Mesodermal cell (in vitro differentiated cells): ENCODE measurements around the gene CFAP97.

Experiments used
- H3K27ac ChIP-seq: 2 replicates; pipeline ENCODE4 v1.7.0; 2013; ENCODE audit warnings: mild to moderate bottlenecking, low read depth, low read length, moderate library complexity; ENCODE audit not compliant: severe bottlenecking
- H3K36me3 ChIP-seq: 2 replicates; pipeline ENCODE4 v1.7.1; 2013; ENCODE audit warnings: mild to moderate bottlenecking, low read length, moderate library complexity; ENCODE audit not compliant: control insufficient read depth, insufficient read depth
- H3K4me1 ChIP-seq: one replicate; pipeline ENCODE4 v1.7.1; 2013; ENCODE audit warnings: mild to moderate bottlenecking, low read length; ENCODE audit not compliant: insufficient read depth, control insufficient read depth, poor library complexity, severe bottlenecking
- H3K4me3 ChIP-seq: 2 replicates; pipeline ENCODE4 v1.7.0; 2013; ENCODE audit warnings: low read length, control low read depth, mild to moderate bottlenecking; ENCODE audit not compliant: insufficient read depth, poor library complexity, severe bottlenecking; ENCODE audit errors: extremely low read depth
- H3K9me3 ChIP-seq: 2 replicates; pipeline ENCODE4 v1.7.1; 2013; ENCODE audit warnings: mild to moderate bottlenecking, low read length, moderate library complexity; ENCODE audit not compliant: control insufficient read depth
- WGBS, 2 experiments: methylation state at CpG; one replicate each; pipeline ENCODE4 v1.1.5; 2013; ENCODE audit warnings: missing lambda C conversion rate in 2 of 2; ENCODE audit not compliant: insufficient coverage in 2 of 2; 5-methylcytosine and 5-hydroxymethylcytosine counted together

The CFAP97 gene

DNA sequence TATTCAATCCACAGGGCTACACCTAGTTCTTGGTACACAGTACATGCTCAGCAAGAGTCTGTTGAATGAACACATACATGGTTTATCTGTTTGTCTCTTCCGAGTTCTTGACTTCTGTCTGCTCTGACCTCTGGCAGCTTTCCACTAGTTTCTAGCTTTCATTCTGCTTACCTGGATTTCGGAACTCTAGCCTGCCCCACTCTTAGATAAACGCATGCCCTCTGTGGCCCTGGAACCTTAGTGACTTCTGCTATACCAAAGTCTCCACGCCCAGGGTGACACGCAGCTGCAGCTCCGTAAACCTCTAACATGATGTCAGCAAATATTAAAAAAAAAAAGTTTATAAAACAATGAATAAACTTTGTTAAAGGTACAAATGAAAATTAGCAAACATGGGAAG is 62.0 kb downstream of the CFAP97 start:
- peaks cover 18% of the 10 kb centered on the region for H3K36me3 ChIP-seq
- no peak overlapping the region for H3K27ac ChIP-seq
- H3K4me3 ChIP-seq = no peak overlapping the region
- H3K4me1 ChIP-seq = no peaks in the 10 kb centered on the region
- no peaks in the 10 kb centered on the region for H3K9me3 ChIP-seq
- 82 to 93% methylated on average over 3 of the region's 6 CpGs for WGBS, 2 experiments

GRCh38 chr4:185139736-185140135 is 64.1 kb downstream of the CFAP97 start:
- H3K36me3 ChIP-seq = no peaks in the 10 kb centered on the region
- no peak overlapping the region for H3K4me3 ChIP-seq
- WGBS, 2 experiments = 80 to 96% methylated on average over 3 to 6 of the region's 6 CpGs
- H3K27ac ChIP-seq = no peak overlapping the region
- no peaks in the 10 kb centered on the region for H3K4me1 ChIP-seq
- no peaks in the 10 kb centered on the region for H3K9me3 ChIP-seq

DNA sequence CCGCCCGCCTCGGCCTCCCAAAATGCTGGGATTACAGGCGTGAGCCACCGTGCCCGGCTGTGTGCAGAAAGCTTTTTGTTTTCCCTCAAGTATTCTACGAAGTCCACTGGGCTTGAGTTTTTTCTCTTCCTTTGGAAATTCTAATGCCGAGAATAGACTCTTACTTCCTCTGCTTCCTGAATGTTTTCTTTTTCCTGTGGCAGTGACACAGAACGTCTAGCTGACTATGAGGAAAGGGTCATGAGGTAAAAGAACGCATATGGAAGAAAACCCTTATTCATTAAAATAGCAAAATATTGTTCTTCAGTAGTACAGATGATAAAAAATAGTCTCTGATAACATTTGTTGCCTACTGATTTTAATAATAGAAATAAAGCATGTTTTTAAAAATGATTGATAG is 65.6 kb downstream of the CFAP97 start:
- 88 to 92% methylated on average over 8 of the region's 10 CpGs for WGBS, 2 experiments
- Histone ChIP-seq H3K27ac (no peak overlapping the region), H3K4me1 (no peaks in the 10 kb centered on the region), H3K9me3 (no peaks in the 10 kb centered on the region), H3K36me3 (no peaks in the 10 kb centered on the region), H3K4me3 (no peak overlapping the region)

GRCh38 chr4:185137233-185137925 is 66.4 kb downstream of the CFAP97 start:
- Histone ChIP-seq H3K4me1 (no peaks in the 10 kb centered on the region), H3K36me3 (no peaks in the 10 kb centered on the region), H3K27ac (no peak overlapping the region), H3K4me3 (no peak overlapping the region), H3K9me3 (no peaks in the 10 kb centered on the region)
- WGBS, 2 experiments = 93% methylated on average over 22 to 23 of the region's 24 CpGs

DNA sequence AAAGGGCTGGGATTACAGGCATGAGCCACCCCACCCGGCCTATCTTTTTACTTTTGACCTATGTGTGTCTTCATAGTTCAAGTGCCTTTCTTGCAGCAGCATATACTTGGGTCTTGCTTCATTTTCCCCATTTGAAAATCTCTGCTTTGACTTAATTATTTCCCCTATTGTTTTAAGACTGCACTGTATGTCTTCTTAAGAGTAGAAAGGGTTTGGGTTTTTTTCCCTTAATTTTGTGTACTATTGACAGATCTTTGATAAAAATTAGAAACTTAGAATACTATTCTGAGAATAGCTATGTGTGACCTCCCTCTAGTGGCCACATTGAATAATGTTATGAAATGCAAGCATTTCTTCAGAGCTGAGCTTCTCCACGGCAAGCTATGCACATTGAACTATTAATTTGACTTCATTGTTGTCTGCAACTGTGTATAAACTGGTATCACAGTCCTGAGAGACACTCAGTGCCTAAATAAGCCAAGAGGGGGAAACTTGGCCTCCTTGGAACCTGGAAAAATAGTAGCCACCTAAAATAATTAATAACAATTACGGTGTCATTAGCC is 69.4 kb downstream of the CFAP97 start:
- WGBS, 2 experiments = 31 to 71% methylated on average over 1 to 2 of the region's 3 CpGs
- Histone ChIP-seq H3K27ac (no peak overlapping the region), H3K4me1 (no peaks in the 10 kb centered on the region), H3K36me3 (no peaks in the 10 kb centered on the region), H3K9me3 (no peaks in the 10 kb centered on the region), H3K4me3 (no peak overlapping the region)

GRCh38 chr4:185128272-185129119 is 75.3 kb downstream of the CFAP97 start:
- WGBS, 2 experiments = 4 to 7% methylated on average over 44 to 71 of the region's 74 CpGs
- H3K4me3 ChIP-seq = peak overlapping the region; percentile 47

DNA sequence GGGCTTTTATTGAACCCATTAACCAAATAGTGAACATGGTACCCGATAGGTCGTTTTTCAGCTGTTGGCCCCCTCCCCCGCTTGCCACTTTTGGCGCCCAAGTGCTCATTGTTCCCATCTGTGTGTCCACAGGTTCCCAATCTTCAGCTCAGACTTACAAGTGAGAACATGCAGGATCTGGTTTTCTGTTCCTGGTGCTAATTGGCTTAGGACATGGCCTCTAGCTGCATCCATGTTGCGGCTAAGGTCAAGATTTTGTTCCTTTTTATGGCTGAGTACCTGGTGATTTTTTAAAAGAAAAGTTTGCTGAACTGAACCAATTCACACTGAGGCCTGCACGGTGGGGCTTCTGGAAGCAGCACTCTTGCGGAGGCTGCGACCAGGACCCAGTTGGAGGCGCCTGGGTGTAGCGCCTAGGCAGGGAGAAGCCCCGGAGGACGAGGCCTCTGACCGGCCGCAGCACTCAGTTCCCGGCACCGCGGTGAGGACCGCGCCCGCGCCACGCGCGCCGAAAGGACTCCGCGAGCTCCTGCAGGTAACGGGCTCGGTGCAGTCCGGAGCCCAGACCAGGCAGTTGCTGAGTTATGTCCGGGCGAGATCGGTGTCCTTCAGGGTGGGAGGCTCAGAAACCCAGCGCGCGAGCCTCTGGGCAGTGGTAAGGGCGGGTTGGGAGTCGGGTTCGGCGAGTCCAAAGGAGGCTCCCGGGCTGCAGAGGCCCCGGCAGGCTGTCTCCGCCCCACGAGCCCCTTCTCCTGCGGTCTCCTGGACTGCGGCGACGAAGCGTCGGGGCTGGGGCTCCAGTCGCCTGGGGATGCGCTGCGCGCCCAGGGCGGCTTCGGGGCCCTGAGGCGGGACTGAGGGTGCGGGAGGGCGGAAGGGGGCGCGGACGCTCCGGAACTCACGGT is 76.5 kb downstream of the CFAP97 start:
- Histone ChIP-seq H3K4me3 (peak overlapping the region; percentile 47), H3K27ac (no peak overlapping the region), H3K4me1 (no peaks in the 10 kb centered on the region), H3K9me3 (no peaks in the 10 kb centered on the region), H3K36me3 (no peaks in the 10 kb centered on the region)
- 12% methylated on average over 51 to 52 of the region's 64 CpGs for WGBS, 2 experiments

More at GRCh38 chr4:185128272-185129119, 75.3 kb downstream of the CFAP97 start:
- no peaks in the 10 kb centered on the region for H3K4me1 ChIP-seq
- no peak overlapping the region for H3K27ac ChIP-seq
- H3K36me3 ChIP-seq = no peaks in the 10 kb centered on the region
- H3K9me3 ChIP-seq = no peaks in the 10 kb centered on the region

DNA sequence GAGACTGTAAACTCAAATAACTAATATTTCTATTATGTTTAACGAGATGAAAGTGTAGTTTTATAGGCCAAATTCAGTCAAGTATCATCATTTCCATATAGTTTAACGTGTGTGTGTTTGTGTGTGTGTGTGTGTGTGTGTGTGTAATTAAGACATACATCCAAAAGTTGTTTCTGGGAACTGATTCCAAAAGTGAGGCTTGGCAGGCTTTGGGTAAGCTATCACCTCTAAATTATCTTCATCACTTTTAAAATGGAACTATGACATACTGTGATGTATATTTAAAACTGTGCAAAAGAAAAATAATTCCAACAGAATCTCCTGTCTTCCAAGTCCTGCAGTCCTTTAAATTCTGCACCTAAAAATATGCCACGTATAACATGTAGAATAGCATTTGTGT is 79.8 kb downstream of the CFAP97 start:
- H3K4me3 ChIP-seq = no peak overlapping the region
- no CpG with 5 or more reads among the region's 3 CpGs for WGBS, 2 experiments
- no peaks in the 10 kb centered on the region for H3K36me3 ChIP-seq
- H3K4me1 ChIP-seq = peaks cover 7% of the 10 kb centered on the region
- no peak overlapping the region for H3K27ac ChIP-seq
- H3K9me3 ChIP-seq = no peaks in the 10 kb centered on the region

DNA sequence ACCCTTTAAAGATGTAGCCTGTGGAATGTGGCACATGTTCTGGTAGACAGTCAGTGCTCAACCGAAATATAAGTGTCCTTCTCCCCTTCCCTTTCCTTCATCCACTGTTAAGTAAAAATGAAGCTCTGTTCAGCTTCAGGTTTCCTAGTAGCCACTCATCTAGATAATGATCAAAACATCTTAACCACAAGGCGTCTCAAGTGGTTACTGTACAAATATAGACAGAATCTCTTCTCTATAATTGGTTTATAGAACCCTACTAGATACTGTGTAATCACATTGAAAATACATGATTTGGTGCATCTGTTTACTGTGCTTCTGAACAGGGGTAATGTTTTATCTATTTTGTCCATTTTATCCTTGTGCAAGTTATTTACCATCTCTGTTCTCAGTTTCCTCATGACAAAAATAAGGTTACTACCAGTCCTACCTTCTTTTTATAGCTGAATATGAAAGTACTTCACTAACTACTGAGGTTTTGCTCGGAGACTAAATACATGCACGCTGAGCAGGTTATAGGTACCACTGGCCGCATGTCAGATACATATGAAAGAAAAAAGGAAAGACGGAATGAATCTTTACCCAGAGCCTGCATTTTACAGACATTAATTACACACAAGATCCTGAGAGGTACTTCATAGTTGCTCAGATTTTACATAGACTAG is 81.0 kb downstream of the CFAP97 start:
- 100% methylated on average over 3 of the region's 6 CpGs for WGBS, 2 experiments
- Histone ChIP-seq H3K9me3 (no peaks in the 10 kb centered on the region), H3K36me3 (no peaks in the 10 kb centered on the region)

DNA sequence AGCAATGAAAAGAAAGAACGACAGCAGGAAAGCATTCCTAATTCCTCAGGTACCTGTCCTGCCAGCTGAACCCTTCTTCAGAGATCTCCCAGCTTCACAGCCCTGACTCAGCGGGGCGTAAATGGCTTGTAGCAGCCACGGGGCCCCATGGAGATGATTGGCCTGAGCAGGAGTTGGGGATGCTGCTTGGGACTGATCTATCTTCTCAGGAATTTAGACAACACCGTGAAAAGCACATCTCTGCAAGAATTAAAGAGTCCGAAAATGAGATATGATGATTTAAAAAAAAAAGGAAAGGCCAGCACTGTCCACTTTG is 83.2 kb downstream of the CFAP97 start:
- 37 to 40% methylated on average over 1 to 4 of the region's 6 CpGs for WGBS, 2 experiments
- H3K27ac ChIP-seq = no peak overlapping the region
- H3K9me3 ChIP-seq = no peaks in the 10 kb centered on the region
- H3K36me3 ChIP-seq = no peaks in the 10 kb centered on the region
- peaks cover 10% of the 10 kb centered on the region for H3K4me1 ChIP-seq
- H3K4me3 ChIP-seq = no peak overlapping the region

More for the DNA sequence above, 81.0 kb downstream of the CFAP97 start:
- H3K4me3 ChIP-seq = no peak overlapping the region
- peaks cover 7% of the 10 kb centered on the region for H3K4me1 ChIP-seq
- no peak overlapping the region for H3K27ac ChIP-seq
